A673 (cell line): Measurements from ENCODE around the gene CEP131.

ENCODE experiments used
- EZH2 ChIP-seq: fragments of 200-600 bp; sonication (generic); IDR thresholded peaks from 2 replicates; pipeline ENCODE4 v1.6.1; 2017; ENCODE audit warnings: borderline replicate concordance, low read depth, mild to moderate bottlenecking, mixed read lengths, antibody characterized with exemption, low read length; ENCODE audit not compliant: poor library complexity, severe bottlenecking
- TF ChIP-seq, protein P1 (sequence below): fragments of 300-800, 200-600 bp; sonication (generic); conservative IDR thresholded peaks from 2 replicates; pipeline ENCODE4 v1.5.1; 2017; ENCODE audit warnings: low read depth, mild to moderate bottlenecking, antibody characterized with exemption, low read length, moderate library complexity, mixed read lengths

DNA sequence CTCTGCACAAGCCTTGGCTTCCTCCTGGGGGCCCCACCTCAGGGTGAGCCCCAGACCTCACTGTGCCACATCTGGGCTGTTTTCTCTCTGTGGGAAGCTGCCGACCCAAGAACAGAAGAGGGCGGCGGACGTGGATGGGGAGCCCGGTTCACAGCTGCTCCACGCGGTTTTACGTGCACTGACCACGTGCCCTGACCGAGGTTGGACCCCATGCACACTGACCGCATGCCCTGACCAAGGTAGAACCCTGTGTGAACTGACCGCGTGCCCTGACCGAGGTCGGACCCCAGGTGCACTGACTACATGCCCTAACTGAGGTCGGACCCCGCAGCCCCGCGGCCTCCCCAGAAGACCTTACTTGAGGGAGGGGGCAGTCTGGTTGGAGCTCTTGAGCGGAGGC, 19.6 kb downstream of the CEP131 start:
- TF ChIP-seq, protein P1, sequence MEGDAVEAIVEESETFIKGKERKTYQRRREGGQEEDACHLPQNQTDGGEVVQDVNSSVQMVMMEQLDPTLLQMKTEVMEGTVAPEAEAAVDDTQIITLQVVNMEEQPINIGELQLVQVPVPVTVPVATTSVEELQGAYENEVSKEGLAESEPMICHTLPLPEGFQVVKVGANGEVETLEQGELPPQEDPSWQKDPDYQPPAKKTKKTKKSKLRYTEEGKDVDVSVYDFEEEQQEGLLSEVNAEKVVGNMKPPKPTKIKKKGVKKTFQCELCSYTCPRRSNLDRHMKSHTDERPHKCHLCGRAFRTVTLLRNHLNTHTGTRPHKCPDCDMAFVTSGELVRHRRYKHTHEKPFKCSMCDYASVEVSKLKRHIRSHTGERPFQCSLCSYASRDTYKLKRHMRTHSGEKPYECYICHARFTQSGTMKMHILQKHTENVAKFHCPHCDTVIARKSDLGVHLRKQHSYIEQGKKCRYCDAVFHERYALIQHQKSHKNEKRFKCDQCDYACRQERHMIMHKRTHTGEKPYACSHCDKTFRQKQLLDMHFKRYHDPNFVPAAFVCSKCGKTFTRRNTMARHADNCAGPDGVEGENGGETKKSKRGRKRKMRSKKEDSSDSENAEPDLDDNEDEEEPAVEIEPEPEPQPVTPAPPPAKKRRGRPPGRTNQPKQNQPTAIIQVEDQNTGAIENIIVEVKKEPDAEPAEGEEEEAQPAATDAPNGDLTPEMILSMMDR, result no peak
- TF ChIP-seq EZH2, result no peak
